GM15510 (cell line): ENCODE results near the gene SCART1.

ENCODE experiments used
- POLR2A ChIP-seq: IDR thresholded peaks from 3 replicates; pipeline ENCODE4 v1.6.1; 2011; ENCODE audit warnings: borderline replicate concordance; ENCODE audit not compliant: insufficient read length; ENCODE audit errors: extremely low read depth

SCART1 gene

GRCh38 chr10:133461841-133462240 lies 8.1 kb downstream of the SCART1 start:
- TF ChIP-seq POLR2A = no peak

- no peak for TF ChIP-seq POLR2A
Measured at GRCh38 chr10:133462512-133463305, 9.0 kb downstream of the SCART1 start.

GRCh38 chr10:133464582-133465031 lies 10.9 kb downstream of the SCART1 start:
- no peak for TF ChIP-seq POLR2A

DNA sequence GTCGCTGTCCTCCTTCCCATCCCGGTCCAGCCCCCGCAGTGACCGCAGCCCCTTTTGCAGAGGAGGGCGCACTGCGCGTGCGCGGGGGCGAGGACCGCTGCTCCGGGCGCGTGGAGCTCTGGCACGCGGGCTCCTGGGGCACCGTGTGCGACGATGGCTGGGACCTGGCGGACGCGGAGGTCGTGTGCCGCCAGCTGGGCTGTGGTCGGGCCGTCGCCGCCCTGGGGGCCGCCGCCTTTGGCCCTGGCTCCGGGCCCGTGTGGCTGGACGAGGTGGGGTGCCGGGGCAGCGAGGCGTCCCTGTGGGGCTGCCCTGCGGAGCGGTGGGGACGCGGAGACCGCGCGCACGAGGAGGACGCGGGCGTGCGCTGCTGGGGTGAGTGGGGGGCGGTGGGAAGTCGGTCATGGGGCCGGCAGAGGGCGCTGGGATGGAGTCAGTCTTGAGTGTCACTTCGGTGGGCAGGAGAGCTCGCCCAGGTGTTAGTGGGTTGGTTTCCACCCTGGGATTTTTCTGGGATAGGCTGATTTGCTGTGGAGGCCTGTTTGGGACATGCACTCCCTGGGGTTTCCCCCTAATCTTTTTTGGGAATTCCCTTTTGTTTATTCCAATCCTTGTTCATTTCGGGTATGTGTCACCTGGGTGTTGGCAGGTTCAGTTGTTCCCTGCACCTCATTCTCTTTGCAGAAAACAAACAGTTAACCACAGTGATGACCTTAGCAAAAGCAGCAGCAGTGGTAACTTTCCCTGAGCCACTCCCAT lies 11.6 kb downstream of the SCART1 start:
- TF ChIP-seq POLR2A = no peak

- TF ChIP-seq POLR2A = no peak
Measured at GRCh38 chr10:133465950-133466474, 12.3 kb downstream of the SCART1 start.

DNA sequence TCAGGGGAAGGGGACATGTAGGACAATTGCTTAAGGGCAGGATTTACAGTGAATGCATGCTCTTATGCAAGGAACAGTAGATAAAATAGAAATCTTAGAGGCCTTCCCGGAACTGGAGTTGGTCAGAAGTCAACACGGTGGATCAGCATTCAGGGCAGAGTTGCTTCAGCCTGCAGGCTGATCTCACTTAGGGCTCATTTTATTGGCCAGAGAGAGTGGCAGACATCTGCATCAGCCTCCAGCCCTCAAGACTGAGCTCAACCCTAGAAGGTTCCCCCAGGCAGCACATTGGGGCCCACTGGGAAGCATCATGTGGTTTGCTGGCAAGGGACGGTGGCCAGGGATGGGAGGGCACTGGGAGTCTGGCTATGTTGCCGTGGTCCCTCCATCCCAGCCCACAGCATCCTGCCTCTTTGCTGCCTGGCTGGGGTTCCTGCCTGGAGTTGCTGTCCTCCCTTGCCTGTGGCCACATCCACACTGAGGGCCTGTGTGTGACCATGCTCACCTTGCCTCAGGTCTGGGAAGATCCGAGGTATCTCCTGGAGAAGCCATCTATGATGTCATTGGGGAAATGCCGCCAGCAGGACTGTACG lies 13.0 kb downstream of the SCART1 start:
- TF ChIP-seq POLR2A = no peak

- TF ChIP-seq POLR2A = no peak
Measured at GRCh38 chr10:133467286-133467911, 13.7 kb downstream of the SCART1 start.

GRCh38 chr10:133471300-133472109 lies 17.8 kb downstream of the SCART1 start:
- no peak for TF ChIP-seq POLR2A

DNA sequence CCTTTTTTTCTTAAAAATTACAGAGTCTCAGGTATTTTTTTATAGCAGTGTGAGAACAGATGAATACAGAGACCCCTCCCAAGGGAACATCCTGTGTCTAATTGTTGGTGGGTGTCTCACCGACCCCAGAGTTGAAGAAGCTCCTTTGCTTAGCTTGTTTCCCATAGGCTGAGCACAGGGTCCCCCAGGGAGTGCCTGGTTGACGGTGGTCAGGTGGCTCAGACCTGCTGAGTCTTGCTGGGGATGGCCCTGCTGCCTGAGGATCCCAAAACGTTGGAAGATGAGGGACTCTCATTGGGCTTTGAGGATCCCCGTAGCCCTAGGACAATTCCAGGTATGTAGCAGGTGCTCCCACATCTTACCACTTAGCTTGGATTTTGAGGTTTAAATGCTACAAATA lies 19.5 kb downstream of the SCART1 start:
- no peak for TF ChIP-seq POLR2A

DNA sequence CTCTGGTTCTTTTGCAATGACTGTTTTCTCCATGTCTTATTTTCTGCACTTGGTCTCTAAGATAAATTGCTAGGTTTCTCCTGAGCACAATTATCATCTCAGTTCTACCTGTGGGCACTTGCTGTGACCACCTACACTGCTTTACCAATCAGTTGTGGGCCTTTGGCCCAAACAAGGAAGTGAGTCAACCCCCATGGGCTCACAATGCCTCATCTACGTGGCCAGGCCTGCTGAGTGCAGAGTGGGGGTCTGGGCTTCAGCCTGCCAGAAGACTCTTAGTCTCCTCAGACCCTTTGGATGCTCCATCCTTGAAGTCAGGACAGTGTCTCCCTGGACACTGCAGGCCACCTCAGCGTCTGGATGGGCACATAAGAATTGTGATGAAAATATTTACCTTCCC lies 20.3 kb downstream of the SCART1 start:
- no peak for TF ChIP-seq POLR2A

DNA sequence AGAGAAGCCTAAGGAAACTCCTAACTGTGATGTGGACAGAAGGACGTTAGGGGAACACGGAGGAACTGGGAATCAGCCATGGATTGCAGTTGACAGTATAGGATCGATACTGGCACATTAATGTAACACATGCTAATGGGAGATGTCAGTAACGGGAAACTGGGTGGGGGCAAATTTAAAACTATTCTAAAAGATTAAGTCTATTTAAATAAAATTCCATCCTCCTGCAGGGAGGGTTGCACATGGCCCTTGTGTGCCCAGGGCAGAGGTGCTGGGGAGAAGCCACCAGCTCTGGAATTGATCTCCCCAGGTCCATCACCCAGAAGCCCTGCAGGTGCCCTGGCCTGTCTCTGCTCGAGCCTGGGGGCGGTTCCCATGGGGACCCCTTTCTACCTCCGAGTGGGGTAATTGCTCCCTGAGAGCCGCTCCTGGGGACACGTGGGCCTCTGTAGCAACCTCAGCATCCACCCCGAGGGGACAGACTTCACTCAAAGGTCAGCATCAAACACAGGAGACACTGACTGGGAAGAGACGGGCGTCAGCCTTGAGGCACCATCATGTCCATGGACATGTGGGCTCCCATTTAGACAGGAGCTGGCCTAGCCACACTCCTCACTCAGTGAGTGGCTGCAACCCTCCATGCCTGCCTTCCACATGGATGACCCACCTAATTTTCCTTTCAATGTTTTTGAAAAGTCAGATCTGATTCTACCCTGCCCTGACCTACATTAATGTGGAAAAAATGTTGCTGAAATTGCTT lies 21.1 kb downstream of the SCART1 start:
- TF ChIP-seq POLR2A = no peak

GRCh38 chr10:133475425-133475734 lies 21.6 kb downstream of the SCART1 start:
- TF ChIP-seq POLR2A = no peak

DNA sequence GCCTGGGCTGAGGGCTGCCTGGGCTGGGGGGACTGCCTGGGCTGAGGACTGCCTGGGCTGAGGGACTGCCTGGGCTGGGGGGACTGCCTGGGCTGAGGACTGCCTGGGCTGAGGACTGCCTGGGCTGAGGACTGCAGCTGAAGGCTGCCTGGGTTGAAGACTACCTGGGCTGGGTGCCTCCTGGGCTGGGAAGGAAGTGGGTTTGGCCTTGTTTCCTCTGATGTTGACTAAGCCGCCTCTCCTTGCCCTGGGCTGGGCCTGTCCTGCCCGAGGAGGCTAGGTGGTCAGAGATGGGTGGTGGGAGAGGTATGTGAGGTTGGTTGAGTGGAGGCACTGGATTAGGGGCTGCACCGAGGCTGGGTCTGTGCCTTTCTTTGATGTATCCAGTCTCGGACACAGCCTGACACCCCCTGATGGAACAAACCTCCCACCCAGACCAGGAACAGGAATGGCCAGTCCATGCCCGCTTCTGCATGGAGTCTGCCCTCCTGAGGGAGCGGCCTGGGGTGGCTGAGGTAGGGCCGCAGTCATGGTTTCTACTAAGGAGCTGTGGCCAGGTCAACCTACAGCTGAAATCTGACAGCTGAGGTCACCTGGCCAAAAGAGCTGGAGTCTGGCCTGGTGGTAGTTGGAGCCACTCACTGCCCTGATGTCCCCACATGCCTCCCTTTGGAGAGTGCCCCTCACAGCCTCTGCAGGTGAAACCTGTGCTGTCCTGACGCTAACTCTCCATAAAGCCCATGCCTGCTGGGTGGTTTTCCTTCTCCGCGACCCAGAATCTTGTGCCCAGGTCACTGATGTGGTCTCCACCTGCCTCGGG lies 22.3 kb downstream of the SCART1 start:
- TF ChIP-seq POLR2A = no peak

GRCh38 chr10:133476641-133476990 lies 22.9 kb downstream of the SCART1 start:
- TF ChIP-seq POLR2A = no peak
